GM10266 (cell line): ENCODE data around the gene CD93.

Experiments
- DNase-seq: peaks from one replicate; pipeline ENCODE4 v3.0.0; 2012; ENCODE audit errors: extremely low spot score
- CTCF ChIP-seq: IDR thresholded peaks from 2 replicates; pipeline ENCODE4 v1.5.1; 2012; ENCODE audit warnings: mild to moderate bottlenecking, low read depth; ENCODE audit not compliant: control insufficient read depth, insufficient read depth; ENCODE audit errors: missing control alignments

CD93 gene

GRCh38 chr20:23114448-23115082 is 28.4 kb upstream of the CD93 start:
- no peak for TF ChIP-seq CTCF
- no peak for DNase-seq

GRCh38 chr20:23114018-23114417 is 27.9 kb upstream of the CD93 start:
- DNase-seq, result no peak
- TF ChIP-seq CTCF, result no peak

- no peak for DNase-seq
- no peak for TF ChIP-seq CTCF
These were observed 26.5 kb upstream of the CD93 start for GRCh38 chr20:23112595-23112994.

- DNase-seq, result no peak
- TF ChIP-seq CTCF, result no peak
These were observed 25.8 kb upstream of the CD93 start for GRCh38 chr20:23111944-23112342.

GRCh38 chr20:23111307-23111943 is 25.3 kb upstream of the CD93 start:
- TF ChIP-seq CTCF, result no peak
- no peak for DNase-seq

- TF ChIP-seq CTCF, result no peak
- no peak for DNase-seq
These were observed 22.7 kb upstream of the CD93 start for GRCh38 chr20:23108871-23109270.

GRCh38 chr20:23107466-23107865 is 21.3 kb upstream of the CD93 start:
- DNase-seq, result no peak
- TF ChIP-seq CTCF, result no peak
